Testis (tissue), 3 donors: ENCODE data around the gene ZNF322. TPM values are rescaled to one million over a fixed set of nuclear protein-coding genes. Genes with fewer than 3 reads are reported as not detected.
A peak's percentile ranks its signal among the peaks of the same experiment; 100 is the strongest.

ENCODE experiments used
- DNase-seq: peaks from one replicate; pipeline ENCODE4 v3.0.0-alpha.2; 2019
- H3K27ac ChIP-seq, 2 donors: fragments of 200-600 bp; sonication (generic); one replicate each; pipeline ENCODE4 v1.5.1; 2019
- H3K27me3 ChIP-seq: fragments of 200-600 bp; sonication (generic); one replicate; pipeline ENCODE4 v1.5.1; 2019
- H3K36me3 ChIP-seq: fragments of 200-600 bp; sonication (generic); one replicate; pipeline ENCODE4 v1.5.1; 2017; ENCODE audit warnings: low read depth; ENCODE audit errors: missing control alignments
- H3K4me1 ChIP-seq: fragments of 200-600 bp; sonication (generic); one replicate; pipeline ENCODE4 v1.5.1; 2019
- H3K4me3 ChIP-seq, 2 donors: fragments of 200-600 bp; sonication (generic); one replicate each; pipeline ENCODE4 v1.5.1; 2017 to 2019
- H3K9me3 ChIP-seq: fragments of 200-600 bp; sonication (generic); one replicate; pipeline ENCODE4 v1.5.1; 2017
- CTCF ChIP-seq, 3 experiments: fragments of 450-650 bp in 2 of 3; fragments of 200-600 bp in 1 of 3; sonication (generic) in 1 of 3; IDR thresholded peaks; one replicate each; pipeline ENCODE4 v1.5.1; 2016 to 2019; ENCODE audit warnings: antibody characterized with exemption in 3 of 3, mild to moderate bottlenecking in 2 of 3, moderate library complexity in 1 of 3
- POLR2A ChIP-seq: fragments of 450-650 bp; IDR thresholded peaks from one replicate; pipeline ENCODE4 v1.6.1; 2017; ENCODE audit warnings: antibody characterized with exemption, mild to moderate bottlenecking, moderate library complexity
- WGBS, 2 donors: methylation state at CpG; one replicate each; pipeline ENCODE4 v1.1.5; 2018; 5-methylcytosine and 5-hydroxymethylcytosine counted together
- intact Hi-C: fragments of 100-400 bp; cut with DNase I; formaldehyde crosslinking; loops from one replicate; pipeline ENCODE4 v1.15.1; 2023; ENCODE audit warnings: low total_unique reads
- polyA plus RNA-seq: library from polyadenylated mRNA; stranded (reverse); fragments of 350-450 nt; fragmentation: Illumina TruSeq; extraction: RNeasy Lipid Tissue Mini Kit (QIAGEN cat#74804); gene quantifications from one replicate; pipeline ENCODE4 v1.2.3, GENCODE V29; 2014; ENCODE audit warnings: low read depth, low replicate concordance; ENCODE audit not compliant: insufficient read depth
- total RNA-seq, 2 donors: library from RNA; depleted of rRNA; stranded (reverse); fragments of >200 nt; gene quantifications; one replicate each; pipeline ENCODE4 v1.2.3, GENCODE V29; 2016

Gene ZNF322
- total and polyA plus RNA-seq, 3 donors from 2014 or later, result 16.3 to 36.5 (median 28.9) TPM

GRCh38 chr6:26613689-26614683 lies 45.6 kb downstream of the ZNF322 start:
- 7 to 8% methylated on average over 12 to 68 of the region's 68 CpGs for WGBS, 2 donors
- no peaks in the 10 kb centered on the region for H3K27me3 ChIP-seq
- H3K27ac ChIP-seq, result no peak overlapping the region
- H3K4me3 ChIP-seq, result peak overlapping the region; percentile 36 to 51
- DNase-seq, result no peak
- no peaks in the 10 kb centered on the region for H3K9me3 ChIP-seq
- no peaks in the 10 kb centered on the region for H3K4me1 ChIP-seq
- intact Hi-C loops, result no loop called here
- TF ChIP-seq POLR2A, result no peak
- TF ChIP-seq CTCF (IDR thresholded peaks at IDR 0.05), result no peak
- H3K36me3 ChIP-seq, result no peaks in the 10 kb centered on the region

GRCh38 chr6:26613201-26613600 lies 46.3 kb downstream of the ZNF322 start:
- no peak overlapping the region for H3K27ac ChIP-seq
- peak overlapping the region; percentile 36 to 51 for H3K4me3 ChIP-seq
- TF ChIP-seq POLR2A (no peak), CTCF (IDR thresholded peaks at IDR 0.05) (no peak)
- intact Hi-C loops, result no loop called here
- no peaks in the 10 kb centered on the region for H3K4me1 ChIP-seq
- no peak for DNase-seq
- WGBS, 2 donors, result 26 to 28% methylated on average over 18 to 19 of the region's 19 CpGs
- H3K27me3 ChIP-seq, result no peaks in the 10 kb centered on the region
- no peaks in the 10 kb centered on the region for H3K9me3 ChIP-seq
- no peaks in the 10 kb centered on the region for H3K36me3 ChIP-seq

- 63 to 92% methylated on average over 1 of the region's 1 CpG for WGBS, 2 donors
- DNase-seq, result no peak
- Histone ChIP-seq H3K36me3 (no peaks in the 10 kb centered on the region), H3K9me3 (no peaks in the 10 kb centered on the region), H3K27me3 (no peaks in the 10 kb centered on the region), H3K27ac (no peak overlapping the region), H3K4me3 (no peak overlapping the region), H3K4me1 (no peaks in the 10 kb centered on the region)
- intact Hi-C loops, result no loop called here
- TF ChIP-seq CTCF (IDR thresholded peaks at IDR 0.05), result no peak
- TF ChIP-seq POLR2A, result no peak
These were observed 47.9 kb downstream of the ZNF322 start for GRCh38 chr6:26611599-26611998.

GRCh38 chr6:26609463-26609862 lies 50.1 kb downstream of the ZNF322 start:
- H3K36me3 ChIP-seq, result no peaks in the 10 kb centered on the region
- H3K4me3 ChIP-seq, result no peak overlapping the region
- no peak for TF ChIP-seq CTCF (IDR thresholded peaks at IDR 0.05)
- no peak for TF ChIP-seq POLR2A
- WGBS, 2 donors, result 74 to 78% methylated on average over 3 of the region's 3 CpGs
- no peak for DNase-seq
- intact Hi-C loops, result no loop called here
- H3K4me1 ChIP-seq, result no peaks in the 10 kb centered on the region
- H3K27ac ChIP-seq, result no peak overlapping the region
- H3K27me3 ChIP-seq, result no peaks in the 10 kb centered on the region
- no peaks in the 10 kb centered on the region for H3K9me3 ChIP-seq
